Fibroblast of skin of right quadriceps (primary cell): Measurements from ENCODE around the gene MYO1E.
"Not testable (repeated sequence)": the region's sequence is repeated elsewhere in the genome, so short reads cannot be mapped to it uniquely, and the experiment has no call there.

Experiments
- DNase-seq: peaks from one replicate; pipeline ENCODE4 v3.0.0-alpha.2; 2013

The MYO1E gene

DNA sequence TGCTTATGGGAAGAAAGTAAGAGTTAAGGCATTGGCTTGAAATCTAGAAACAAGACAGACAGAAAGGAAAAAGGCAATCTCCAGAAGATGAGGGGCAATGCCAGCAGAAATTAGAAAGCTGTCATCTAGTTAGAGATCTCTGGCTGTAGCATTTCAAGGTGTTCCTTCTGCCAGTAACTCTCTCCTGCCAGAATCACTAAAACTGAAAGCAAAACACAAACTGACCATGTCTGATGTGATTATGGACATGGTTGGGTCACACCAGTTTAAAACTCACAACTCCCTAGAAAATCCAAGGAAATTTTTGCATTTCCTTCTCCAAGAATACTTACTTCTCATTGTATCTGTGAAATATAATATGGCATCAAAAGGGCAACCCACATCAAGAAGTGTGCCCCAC, 83.1 kb downstream of the MYO1E start:
- no peak for DNase-seq

GRCh38 chr15:59283717-59284391, 88.8 kb downstream of the MYO1E start:
- DNase-seq = no peak

DNA sequence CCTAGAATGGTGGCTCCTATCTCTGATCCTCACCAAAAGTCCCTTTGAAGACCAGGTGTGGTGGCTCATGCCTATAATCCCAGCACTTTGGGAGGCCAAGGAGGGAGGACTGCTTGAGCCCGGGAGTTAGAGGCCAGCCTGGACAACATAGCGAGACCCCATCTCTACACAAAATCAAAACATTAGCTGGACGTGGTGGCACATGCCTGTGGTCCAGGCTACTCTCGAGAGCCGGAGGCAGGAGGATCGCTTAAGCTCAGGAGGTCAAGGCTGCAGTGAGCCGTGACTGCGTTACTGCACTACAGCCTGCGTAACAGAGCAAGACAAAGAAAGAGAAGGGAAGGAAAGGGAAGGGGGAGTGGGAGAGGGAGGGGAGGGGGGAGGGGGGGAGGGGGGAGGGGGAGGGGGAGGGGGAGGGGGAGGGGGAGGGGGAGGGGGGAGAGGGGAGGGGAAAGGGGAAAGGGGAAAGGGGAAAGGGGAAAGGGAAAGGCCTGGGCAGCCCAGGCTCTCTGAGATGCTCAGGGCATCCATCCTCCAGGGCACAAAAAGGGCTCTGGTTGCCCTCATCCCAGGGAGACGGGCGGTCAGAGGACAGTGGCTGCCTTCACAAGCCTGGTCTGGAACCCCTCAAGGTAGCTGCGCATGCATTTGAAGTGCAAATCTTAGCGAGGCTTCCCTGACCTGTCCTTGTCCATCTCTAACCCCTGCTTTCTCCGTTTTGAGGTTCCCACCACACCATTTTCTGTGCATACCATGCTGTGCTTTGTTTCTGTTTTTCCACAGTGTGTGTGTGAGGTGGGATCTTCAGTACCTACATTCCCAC, 89.9 kb downstream of the MYO1E start:
- no peak for DNase-seq

DNA sequence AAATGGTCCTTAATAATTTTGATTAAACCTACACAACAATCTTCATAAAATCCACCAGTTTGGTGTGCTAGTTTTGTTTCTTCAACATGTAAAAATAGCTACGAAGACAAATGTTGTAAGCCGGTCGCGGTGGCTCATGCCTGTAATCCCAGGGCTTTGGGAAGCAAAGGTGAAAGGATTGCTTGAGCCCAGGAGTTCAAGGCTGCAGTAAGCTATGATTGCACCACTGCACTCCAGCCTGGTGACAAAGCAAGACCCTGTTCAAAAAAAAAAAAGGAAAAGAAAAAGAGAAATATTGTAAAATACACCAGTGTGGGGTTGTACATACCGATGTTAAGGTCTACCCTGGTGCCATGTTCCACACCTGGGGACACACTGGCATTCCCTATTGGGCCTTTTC, 91.0 kb downstream of the MYO1E start:
- no peak for DNase-seq

DNA sequence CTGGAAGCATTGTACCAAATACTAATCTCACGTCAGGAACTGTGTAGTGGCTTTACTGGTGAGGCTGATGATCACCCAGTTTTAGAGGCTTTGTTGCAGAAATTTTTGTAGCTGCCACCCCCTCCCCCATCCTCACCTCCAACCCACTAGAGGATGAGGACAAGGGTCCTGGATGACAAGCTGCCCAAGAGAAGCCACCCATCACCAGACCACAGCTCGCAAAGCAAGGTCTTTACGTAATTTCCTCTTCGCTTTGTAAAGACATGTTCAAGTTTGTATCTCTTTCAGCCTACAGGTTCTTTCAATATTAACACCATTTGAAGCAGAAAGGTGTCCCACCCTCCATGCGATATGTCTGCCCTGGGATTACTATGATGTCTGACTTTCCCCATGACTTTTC, 91.8 kb downstream of the MYO1E start:
- DNase-seq = no peak

- DNase-seq = not testable (repeated sequence)
These were observed 92.4 kb downstream of the MYO1E start for GRCh38 chr15:59280292-59280691.

- DNase-seq = no peak
These were observed 93.6 kb downstream of the MYO1E start for GRCh38 chr15:59279023-59279422.

DNA sequence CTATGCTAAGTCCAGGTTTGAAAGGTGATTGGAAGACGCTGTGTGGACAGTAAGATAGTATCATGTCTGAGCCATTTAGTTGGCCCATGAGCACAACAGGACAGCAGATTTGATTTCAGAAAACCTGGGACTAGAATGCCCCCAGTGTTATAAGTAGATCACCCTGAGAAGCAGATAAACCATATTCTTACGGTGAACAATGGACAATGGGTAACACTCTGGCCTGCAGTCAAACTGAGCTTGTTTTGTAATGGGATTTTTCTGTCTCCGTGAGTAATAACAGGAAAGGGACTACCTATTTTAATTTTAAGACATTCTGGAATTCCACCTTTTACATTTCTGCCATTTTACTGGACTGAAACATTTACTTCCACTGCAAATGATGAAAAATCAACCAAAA, 94.6 kb downstream of the MYO1E start:
- no peak for DNase-seq

DNA sequence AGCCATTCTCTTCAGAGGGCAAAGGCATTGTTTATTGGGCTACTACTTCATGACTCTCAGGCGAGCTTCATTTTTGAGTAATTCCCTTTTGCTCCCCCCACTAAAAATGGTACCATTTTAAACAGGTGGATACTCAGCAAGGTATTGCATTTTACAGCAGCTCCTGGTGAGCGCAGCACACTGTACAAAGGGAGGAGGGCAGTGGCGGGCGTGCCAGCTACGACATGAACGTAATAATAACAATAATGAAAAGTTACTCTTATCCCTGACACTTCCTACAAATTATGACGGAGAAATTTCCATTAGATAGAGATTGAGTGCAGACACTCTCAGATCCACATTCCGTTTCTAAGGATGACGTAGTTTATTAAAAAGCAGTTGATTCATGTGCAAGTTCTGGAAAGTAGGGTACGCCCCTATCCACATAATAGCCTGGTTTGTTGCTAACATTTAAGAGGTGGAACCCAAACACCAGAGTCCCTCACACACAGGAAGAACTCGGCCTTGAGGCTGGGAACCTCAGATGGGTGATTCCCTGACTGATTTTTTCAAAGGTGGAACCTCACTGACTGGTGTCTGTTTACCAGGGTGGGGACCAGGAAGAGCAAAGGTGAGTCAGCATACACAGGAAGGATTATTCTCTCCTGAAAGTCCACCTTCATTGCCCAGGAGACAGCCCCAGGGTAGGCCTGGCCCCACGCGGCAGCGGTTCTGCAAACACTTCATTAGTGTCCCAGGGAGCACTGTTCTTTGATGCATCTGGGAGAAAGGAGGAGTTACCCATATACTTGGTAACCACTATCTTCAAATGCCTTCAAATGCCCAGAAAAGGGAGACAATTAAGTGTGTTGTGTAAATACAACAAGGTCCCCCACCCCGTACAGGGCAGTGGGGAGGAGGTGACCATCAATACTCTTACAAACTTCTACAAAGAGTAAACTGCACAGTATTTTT, 96.2 kb downstream of the MYO1E start:
- DNase-seq = no peak

- DNase-seq = peak; percentile 64
These were observed 98.3 kb downstream of the MYO1E start for GRCh38 chr15:59274126-59274970.

DNA sequence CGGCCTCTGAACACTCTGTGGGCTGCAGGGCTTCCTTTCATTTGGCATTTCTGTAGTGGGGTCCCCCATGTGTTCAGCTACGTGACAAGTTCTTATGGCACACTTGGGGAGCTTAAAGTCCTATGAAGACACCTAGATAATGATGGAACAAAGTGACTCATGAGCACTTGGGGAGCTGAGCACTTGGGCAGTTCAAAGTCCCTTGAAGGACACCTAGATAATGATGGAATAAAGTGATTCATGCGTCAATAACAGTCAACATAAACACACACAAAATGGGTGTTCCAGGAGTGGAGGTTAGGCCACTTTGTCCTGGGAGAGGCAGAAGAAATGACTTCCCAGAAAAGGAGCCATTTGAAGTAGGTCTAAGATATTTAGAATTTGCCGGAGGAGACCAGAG, 99.4 kb downstream of the MYO1E start:
- no peak for DNase-seq

GRCh38 chr15:59271595-59272201, 101.0 kb downstream of the MYO1E start:
- no peak for DNase-seq

GRCh38 chr15:59268852-59269407, 103.7 kb downstream of the MYO1E start:
- no peak for DNase-seq

DNA sequence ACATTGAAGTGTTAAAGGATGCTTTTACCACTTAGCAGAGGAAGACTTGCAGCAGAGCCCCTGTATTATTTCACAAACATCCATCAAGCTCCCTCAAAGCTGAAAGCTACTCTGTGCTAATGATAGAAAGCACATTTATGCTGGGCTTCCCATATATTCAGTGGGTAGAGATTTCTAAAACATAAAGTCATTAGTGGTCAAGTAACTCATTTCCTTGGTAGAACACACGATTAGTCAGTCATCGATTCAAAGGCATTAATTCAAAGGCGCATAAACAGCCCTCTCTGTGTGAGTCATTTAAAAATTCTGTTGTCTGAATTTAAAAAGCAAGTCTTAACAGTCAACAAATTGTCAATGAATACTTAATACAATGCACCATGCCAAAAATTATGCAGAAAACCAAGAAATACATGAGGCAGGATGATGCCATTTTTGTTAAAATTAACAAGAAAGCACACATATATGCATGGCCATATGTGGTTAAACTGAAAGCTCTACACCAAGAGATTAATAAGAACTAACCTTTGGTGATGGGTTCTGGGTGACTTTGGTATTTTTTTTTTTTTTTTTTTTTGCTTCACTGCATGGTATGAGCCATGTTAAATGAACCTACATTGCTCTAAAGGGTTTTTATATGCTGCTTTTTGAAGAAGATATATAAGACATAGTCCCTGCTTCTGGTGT, 104.4 kb downstream of the MYO1E start:
- DNase-seq = peak; percentile 76

DNA sequence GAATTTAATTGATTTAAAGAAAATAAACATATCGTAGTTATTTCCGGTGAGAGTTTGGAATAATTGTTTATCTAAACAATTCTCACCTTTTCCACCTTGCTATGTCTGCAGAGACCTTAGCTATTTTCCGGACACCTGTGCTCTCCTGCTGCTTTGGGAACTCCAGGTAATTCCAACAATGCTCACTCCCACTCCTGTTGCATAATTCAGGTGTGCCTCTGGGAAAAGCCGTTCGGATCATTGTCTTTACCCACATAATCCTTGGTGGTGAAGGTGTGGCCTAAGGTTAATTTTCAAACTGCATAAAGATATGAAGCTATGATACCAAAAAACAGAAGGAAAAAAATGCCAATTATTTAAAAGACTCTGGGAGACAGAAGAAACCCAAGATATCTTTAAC, 106.6 kb downstream of the MYO1E start:
- no peak for DNase-seq

DNA sequence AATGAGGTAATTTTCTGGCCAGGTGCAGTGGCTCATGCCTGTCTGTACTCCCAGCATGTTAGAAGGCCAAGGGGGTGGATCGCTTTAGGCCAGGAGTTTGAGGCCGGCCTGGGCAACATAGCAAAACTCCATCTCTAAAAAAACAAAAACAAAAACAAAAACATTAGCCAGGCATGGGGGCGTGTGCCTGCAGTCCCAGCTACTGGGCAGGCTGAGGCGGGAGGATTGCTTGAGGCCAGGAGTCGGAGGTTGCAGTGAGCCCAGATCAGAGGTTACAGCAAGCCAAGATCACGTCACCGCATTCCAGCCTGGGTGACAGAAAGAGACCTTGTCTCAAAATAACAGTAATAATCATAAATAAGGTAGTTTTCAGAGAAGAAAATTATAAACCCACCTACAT, 110.4 kb downstream of the MYO1E start:
- DNase-seq = no peak

- no peak for DNase-seq
These were observed 112.6 kb downstream of the MYO1E start for GRCh38 chr15:59260090-59260489.

DNA sequence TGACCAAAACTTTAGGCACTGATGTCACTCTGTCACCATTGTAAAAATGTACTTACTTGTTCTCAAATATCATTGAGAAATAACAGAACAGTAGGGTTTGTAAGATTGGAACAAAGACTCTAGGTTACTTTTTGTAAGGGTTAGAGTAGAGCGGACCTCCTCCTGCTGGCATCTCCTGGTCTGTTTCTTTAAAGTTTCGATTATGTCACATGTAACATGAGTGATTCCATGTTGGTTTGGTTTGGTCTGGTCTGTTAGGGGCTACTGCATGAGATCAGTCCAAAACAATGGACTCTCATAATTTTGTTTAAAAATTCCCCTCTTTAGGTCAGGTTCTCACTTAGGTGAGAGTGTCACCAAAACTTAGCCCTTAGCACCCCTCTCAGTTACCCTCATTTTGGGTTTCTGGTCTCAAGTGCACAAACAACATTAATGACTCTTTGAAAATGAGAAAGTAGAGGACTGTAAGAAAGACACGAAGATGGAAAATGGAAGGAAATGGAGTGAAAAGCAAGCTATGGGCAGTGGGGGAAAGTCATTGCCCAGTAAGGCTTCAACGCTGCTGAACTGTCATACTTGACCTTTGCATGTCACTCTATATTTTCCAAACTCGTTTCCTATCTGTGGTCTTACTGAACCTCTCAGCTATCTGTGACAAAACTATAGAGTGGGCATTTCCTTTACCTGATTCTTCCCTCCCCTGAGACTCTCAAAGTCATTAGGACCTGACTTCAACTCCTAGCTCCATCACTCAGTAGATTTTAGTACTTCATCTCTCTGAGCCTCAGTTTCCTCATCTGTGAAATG, 113.3 kb downstream of the MYO1E start:
- no peak for DNase-seq

DNA sequence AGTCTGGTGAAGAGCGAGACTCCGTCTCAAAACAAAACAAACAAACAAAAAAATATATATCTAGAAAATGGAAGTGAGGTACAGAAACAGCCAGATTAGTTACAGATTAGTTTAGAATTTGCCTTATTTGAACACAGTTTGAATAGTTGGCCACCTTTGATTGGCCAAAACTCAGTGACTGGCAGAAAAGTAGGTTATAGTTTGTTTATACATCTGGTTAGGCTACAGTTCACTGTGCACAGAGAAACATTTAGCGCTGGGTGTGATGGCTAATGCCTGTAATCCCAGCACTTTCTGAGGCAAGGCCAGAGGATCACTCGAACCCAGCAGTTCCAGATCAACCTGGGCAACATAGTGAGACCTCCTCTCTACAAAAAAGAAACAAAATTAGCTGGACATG, 114.4 kb downstream of the MYO1E start:
- no peak for DNase-seq

- DNase-seq = no peak
These were observed 115.5 kb downstream of the MYO1E start for GRCh38 chr15:59257140-59257539.
